Measurements from ENCODE around the gene FEZF1. TPM values are rescaled to one million over a fixed set of nuclear protein-coding genes. Genes with fewer than 3 reads are reported as not detected.

The FEZF1 gene
- total and polyA plus RNA-seq, 4 donors, result not detected

DNA sequence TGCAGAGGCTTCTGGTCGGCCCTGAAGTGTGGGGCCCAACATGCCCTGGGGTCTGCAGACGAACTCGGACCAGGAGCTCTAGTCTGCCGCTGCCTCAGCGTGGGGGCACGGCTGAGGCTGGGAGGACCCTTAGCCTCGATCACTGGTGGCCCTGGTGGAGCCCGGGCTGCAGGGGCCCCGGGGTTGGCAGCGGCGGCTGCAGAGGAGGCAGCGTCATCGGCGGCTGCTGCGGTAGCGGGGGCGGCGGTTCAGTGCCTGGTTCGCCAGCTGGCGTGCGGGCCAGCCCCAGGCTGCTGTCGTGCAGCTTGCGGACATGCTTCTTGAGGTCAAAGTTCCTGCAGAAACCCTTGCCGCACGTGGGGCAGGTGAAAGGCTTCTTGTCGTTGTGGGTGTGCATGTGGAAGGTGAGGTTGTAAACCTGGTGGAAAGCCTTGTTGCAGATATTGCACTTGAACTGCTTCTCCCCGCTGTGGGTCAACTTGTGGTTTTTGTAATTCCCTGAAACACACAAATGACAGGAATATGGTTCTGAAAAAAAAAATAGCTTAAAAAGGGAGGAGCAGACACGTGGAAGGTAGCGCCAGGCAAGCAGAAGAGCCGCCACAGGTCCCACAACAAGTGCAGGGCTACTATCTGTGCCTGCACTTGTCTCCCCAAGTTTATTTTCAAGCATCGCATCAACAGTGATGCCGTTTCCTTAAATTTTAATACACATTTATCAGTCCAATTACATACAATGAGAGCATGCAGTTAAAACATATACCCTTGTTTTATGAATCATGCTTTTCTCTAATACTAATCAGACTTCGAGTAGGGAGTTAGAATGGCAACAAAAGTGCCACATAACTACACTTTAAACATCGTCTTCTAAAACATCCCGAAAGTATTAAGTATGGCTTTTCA lies 2.4 kb downstream of the FEZF1 start (continued):
- TF ChIP-seq, protein P1, sequence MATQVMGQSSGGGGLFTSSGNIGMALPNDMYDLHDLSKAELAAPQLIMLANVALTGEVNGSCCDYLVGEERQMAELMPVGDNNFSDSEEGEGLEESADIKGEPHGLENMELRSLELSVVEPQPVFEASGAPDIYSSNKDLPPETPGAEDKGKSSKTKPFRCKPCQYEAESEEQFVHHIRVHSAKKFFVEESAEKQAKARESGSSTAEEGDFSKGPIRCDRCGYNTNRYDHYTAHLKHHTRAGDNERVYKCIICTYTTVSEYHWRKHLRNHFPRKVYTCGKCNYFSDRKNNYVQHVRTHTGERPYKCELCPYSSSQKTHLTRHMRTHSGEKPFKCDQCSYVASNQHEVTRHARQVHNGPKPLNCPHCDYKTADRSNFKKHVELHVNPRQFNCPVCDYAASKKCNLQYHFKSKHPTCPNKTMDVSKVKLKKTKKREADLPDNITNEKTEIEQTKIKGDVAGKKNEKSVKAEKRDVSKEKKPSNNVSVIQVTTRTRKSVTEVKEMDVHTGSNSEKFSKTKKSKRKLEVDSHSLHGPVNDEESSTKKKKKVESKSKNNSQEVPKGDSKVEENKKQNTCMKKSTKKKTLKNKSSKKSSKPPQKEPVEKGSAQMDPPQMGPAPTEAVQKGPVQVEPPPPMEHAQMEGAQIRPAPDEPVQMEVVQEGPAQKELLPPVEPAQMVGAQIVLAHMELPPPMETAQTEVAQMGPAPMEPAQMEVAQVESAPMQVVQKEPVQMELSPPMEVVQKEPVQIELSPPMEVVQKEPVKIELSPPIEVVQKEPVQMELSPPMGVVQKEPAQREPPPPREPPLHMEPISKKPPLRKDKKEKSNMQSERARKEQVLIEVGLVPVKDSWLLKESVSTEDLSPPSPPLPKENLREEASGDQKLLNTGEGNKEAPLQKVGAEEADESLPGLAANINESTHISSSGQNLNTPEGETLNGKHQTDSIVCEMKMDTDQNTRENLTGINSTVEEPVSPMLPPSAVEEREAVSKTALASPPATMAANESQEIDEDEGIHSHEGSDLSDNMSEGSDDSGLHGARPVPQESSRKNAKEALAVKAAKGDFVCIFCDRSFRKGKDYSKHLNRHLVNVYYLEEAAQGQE (IDR thresholded peaks at IDR 0.05), result no peak
- TF ChIP-seq FOXA2 (IDR thresholded peaks at IDR 0.05) (no peak), RXRA (IDR thresholded peaks at IDR 0.05) (no peak), HNF4A (conservative IDR thresholded peaks at IDR 0.05) (no peak)
- TF ChIP-seq, protein P2, sequence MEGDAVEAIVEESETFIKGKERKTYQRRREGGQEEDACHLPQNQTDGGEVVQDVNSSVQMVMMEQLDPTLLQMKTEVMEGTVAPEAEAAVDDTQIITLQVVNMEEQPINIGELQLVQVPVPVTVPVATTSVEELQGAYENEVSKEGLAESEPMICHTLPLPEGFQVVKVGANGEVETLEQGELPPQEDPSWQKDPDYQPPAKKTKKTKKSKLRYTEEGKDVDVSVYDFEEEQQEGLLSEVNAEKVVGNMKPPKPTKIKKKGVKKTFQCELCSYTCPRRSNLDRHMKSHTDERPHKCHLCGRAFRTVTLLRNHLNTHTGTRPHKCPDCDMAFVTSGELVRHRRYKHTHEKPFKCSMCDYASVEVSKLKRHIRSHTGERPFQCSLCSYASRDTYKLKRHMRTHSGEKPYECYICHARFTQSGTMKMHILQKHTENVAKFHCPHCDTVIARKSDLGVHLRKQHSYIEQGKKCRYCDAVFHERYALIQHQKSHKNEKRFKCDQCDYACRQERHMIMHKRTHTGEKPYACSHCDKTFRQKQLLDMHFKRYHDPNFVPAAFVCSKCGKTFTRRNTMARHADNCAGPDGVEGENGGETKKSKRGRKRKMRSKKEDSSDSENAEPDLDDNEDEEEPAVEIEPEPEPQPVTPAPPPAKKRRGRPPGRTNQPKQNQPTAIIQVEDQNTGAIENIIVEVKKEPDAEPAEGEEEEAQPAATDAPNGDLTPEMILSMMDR (IDR thresholded peaks at IDR 0.05; ENCODE audit: low read depth, low read length, missing input control), result no peak

DNA sequence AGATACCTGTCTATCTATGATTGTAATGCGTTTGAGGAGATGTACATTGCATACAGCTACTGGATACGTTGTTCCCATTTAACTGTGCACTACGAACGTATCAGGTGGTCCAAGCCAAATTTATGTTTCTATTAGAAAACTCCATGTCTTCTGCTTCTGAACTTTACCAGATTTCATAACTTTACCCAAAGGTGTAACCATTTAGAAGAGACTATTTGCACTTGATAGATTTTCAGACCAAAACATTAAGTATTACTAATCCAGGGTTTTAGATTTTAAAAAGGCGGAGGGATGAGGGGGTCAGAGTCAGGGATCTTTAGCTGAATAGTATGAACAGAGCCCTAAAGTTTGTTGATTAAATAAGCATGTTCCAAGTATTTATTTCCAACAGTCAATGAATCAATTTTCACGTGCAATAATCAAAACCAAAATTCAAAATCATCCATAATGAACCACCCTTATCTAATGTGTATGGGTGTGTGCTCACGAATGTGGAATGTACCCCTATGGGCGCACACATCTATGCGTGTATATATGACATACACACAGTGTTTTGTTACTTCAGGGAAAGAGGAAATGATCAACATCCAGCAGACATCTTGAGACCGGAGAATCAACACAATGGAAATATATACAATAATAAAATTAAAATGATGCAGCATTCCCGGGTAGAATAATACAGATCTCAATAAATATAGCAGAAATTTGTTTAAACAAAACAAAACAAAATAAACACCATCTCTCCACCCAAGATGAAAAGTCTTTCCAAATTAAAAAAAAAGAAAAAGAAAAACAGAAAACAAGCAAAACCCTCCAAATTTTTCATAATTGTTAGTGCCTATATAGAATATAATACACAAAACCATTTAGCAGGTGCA lies 3.4 kb downstream of the FEZF1 start:
- H3K4me1 ChIP-seq (ENCODE audit: control insufficient read depth in 4 of 4, insufficient read depth in 4 of 4, low read length in 3 of 4), result peaks cover 16 to 26% (median 21%) of the 10 kb centered on the region in 4 donors
- TF ChIP-seq RAD21 (IDR thresholded peaks at IDR 0.05) (no peak), SP1 (IDR thresholded peaks at IDR 0.05) (no peak), MAX (IDR thresholded peaks at IDR 0.05) (no peak), TAF1 (conservative IDR thresholded peaks at IDR 0.05) (no peak), HNF4G (IDR thresholded peaks at IDR 0.05) (no peak), NR2F2 (IDR thresholded peaks at IDR 0.05) (no peak), ATF3 (IDR thresholded peaks at IDR 0.05) (no peak), YY1 (IDR thresholded peaks at IDR 0.05) (no peak), HNF4A (conservative IDR thresholded peaks at IDR 0.05) (no peak), FOXA2 (IDR thresholded peaks at IDR 0.05) (no peak), JUND (IDR thresholded peaks at IDR 0.05) (no peak)
- peaks cover 3 to 53% (median 22%) of the 10 kb centered on the region in 4 donors for H3K27me3 ChIP-seq (ENCODE audit: control insufficient read depth in 4 of 4, insufficient read depth in 4 of 4, low read length in 3 of 4)
- WGBS, result 22% methylated on average over 11 of the region's 11 CpGs
- peaks cover 0 to 4% (median 3%) of the 10 kb centered on the region in 4 donors for H3K9me3 ChIP-seq (ENCODE audit: control insufficient read depth in 4 of 4, low read length in 3 of 4)
- no peak overlapping the region for H3K9ac ChIP-seq (ENCODE audit: low read depth in 1 of 2, low read length in 2 of 2)
- no peak for DNase-seq (ENCODE audit: low spot score)
- H3K4me3 ChIP-seq (ENCODE audit: low read depth in 1 of 3, low read length in 3 of 3), result no peak overlapping the region
- no peak overlapping the region for H3K27ac ChIP-seq (ENCODE audit: low read depth in 1 of 2, low read length in 2 of 2)
- H3K36me3 ChIP-seq (ENCODE audit: control insufficient read depth in 4 of 4, insufficient read depth in 3 of 4, low read depth in 1 of 4, low read length in 3 of 4), result no peaks in the 10 kb centered on the region

Measured in liver (tissue), 9 donors.